MV-4-11 (cell line): ENCODE results near the gene TNPO1.
A peak's percentile ranks its signal among the peaks of the same experiment; 100 is the strongest.
"Not testable (repeated sequence)": the region's sequence is repeated elsewhere in the genome, so short reads cannot be mapped to it uniquely, and the experiment has no call there.

ENCODE experiments used
- DNase-seq: peaks from one replicate; lab custom pipeline; 2025; lab: John Stamatoyannopoulos, UW

TNPO1 gene

GRCh38 chr5:72816284-72817075, at the start of gene TNPO1:
Gene TNPO1 (plus strand): TSS chr5:72816661. CDS start chr5:72816738, 77 bp downstream.
- DNase-seq, result peak; percentile 69

- no peak for DNase-seq
Observed at GRCh38 chr5:72767289-72768010, 49.0 kb upstream of the TNPO1 start.

- no peak for DNase-seq
Observed at GRCh38 chr5:72770266-72770665, 46.2 kb upstream of the TNPO1 start.

- DNase-seq, result no peak
Observed at GRCh38 chr5:72776684-72777083, 39.8 kb upstream of the TNPO1 start.

GRCh38 chr5:72779520-72779919, 36.9 kb upstream of the TNPO1 start:
- DNase-seq, result no peak

- no peak for DNase-seq
Observed at GRCh38 chr5:72783354-72783753, 33.1 kb upstream of the TNPO1 start.

- DNase-seq, result no peak
Observed at GRCh38 chr5:72784129-72784528, 32.3 kb upstream of the TNPO1 start.

GRCh38 chr5:72785801-72786200, 30.7 kb upstream of the TNPO1 start:
- DNase-seq, result no peak

GRCh38 chr5:72786676-72787075, 29.8 kb upstream of the TNPO1 start:
- no peak for DNase-seq

- DNase-seq, result no peak
Observed at GRCh38 chr5:72788866-72789505, 27.5 kb upstream of the TNPO1 start.

- DNase-seq, result no peak
Observed at GRCh38 chr5:72790186-72790585, 26.3 kb upstream of the TNPO1 start.

GRCh38 chr5:72792662-72793061, 23.8 kb upstream of the TNPO1 start:
- not testable (repeated sequence) for DNase-seq

GRCh38 chr5:72796001-72796400, 20.5 kb upstream of the TNPO1 start:
- no peak for DNase-seq

- no peak for DNase-seq
Observed at GRCh38 chr5:72799721-72800120, 16.7 kb upstream of the TNPO1 start.

GRCh38 chr5:72808637-72809036, 7.8 kb upstream of the TNPO1 start:
- not testable (repeated sequence) for DNase-seq

GRCh38 chr5:72811849-72812248, 4.6 kb upstream of the TNPO1 start:
- DNase-seq, result no peak

GRCh38 chr5:72812488-72812887, 4.0 kb upstream of the TNPO1 start:
- DNase-seq, result peak; percentile 86

GRCh38 chr5:72814104-72814503, 2.4 kb upstream of the TNPO1 start:
- DNase-seq, result no peak

GRCh38 chr5:72814864-72815263, 1.6 kb upstream of the TNPO1 start:
- no peak for DNase-seq

- DNase-seq, result peak; percentile 30
Observed at GRCh38 chr5:72815580-72816283, 729 bp upstream of the TNPO1 start.

- DNase-seq, result peak; percentile 31
Observed at GRCh38 chr5:72817076-72817481, 618 bp downstream of the TNPO1 start.

GRCh38 chr5:72817671-72818266, 1.3 kb downstream of the TNPO1 start:
- DNase-seq, result no peak
